ENCODE data around the gene TNFRSF25.

TNFRSF25 gene

GRCh38 chr1:6435547-6435946, 30.4 kb downstream of the TNFRSF25 start:
- no peak for DNase-seq
- Histone ChIP-seq H3K4me3 (ENCODE audit: low read depth in 1 of 2, low read length in 2 of 2) (no peak overlapping the region), H3K27me3 (ENCODE audit: insufficient read depth, low read length, poor library complexity) (peaks cover 18% of the 10 kb centered on the region), H3K79me2 (ENCODE audit: insufficient read depth, low read length) (no peaks in the 10 kb centered on the region), H3K36me3 (ENCODE audit: insufficient read depth, low read length) (no peaks in the 10 kb centered on the region), H3K4me1 (ENCODE audit: insufficient read depth, low read length) (no peaks in the 10 kb centered on the region), H2AFZ (ENCODE audit: low read depth, low read length) (no peak overlapping the region), H4K20me1 (ENCODE audit: insufficient read depth, low read length) (peaks cover 7% of the 10 kb centered on the region; the same call in 1 of the 2 replicates), H3K9me3 (ENCODE audit: insufficient read depth, low read length, severe bottlenecking) (no peaks in the 10 kb centered on the region), H3K27ac (ENCODE audit: low read length) (no peak overlapping the region), H3K9ac (ENCODE audit: low read depth, low read length) (no peak overlapping the region), H3K4me2 (ENCODE audit: insufficient read depth, low read length) (no peak overlapping the region)
- no peak for ATAC-seq (ENCODE audit: insufficient read depth, low read depth)
- no peak for TF ChIP-seq EZH2 (IDR thresholded peaks at IDR 0.05; ENCODE audit: borderline replicate concordance, low read depth, low read length, severe bottlenecking)
- TF ChIP-seq CTCF (IDR thresholded peaks at IDR 0.05; ENCODE audit: borderline replicate concordance, extremely low read depth, low read length, poor library complexity, severe bottlenecking), result no peak

- H3K9ac ChIP-seq (ENCODE audit: low read depth, low read length), result no peak overlapping the region
- no peak for ATAC-seq (ENCODE audit: insufficient read depth, low read depth)
- no peak for DNase-seq
- H3K79me2 ChIP-seq (ENCODE audit: insufficient read depth, low read length), result no peaks in the 10 kb centered on the region
- H3K27me3 ChIP-seq (ENCODE audit: insufficient read depth, low read length, poor library complexity), result peaks cover 18% of the 10 kb centered on the region
- no peak overlapping the region for H3K4me2 ChIP-seq (ENCODE audit: insufficient read depth, low read length)
- no peak overlapping the region for H3K27ac ChIP-seq (ENCODE audit: low read length)
- no peak overlapping the region for H3K4me3 ChIP-seq (ENCODE audit: low read depth in 1 of 2, low read length in 2 of 2)
- H2AFZ ChIP-seq (ENCODE audit: low read depth, low read length), result no peak overlapping the region
- H4K20me1 ChIP-seq (ENCODE audit: insufficient read depth, low read length), result peaks cover 7% of the 10 kb centered on the region; the same call in 1 of the 2 replicates
- TF ChIP-seq CTCF (IDR thresholded peaks at IDR 0.05; ENCODE audit: borderline replicate concordance, extremely low read depth, low read length, poor library complexity, severe bottlenecking) (no peak), EZH2 (IDR thresholded peaks at IDR 0.05; ENCODE audit: borderline replicate concordance, low read depth, low read length, severe bottlenecking) (no peak)
- H3K4me1 ChIP-seq (ENCODE audit: insufficient read depth, low read length), result no peaks in the 10 kb centered on the region
- no peaks in the 10 kb centered on the region for H3K36me3 ChIP-seq (ENCODE audit: insufficient read depth, low read length)
- no peaks in the 10 kb centered on the region for H3K9me3 ChIP-seq (ENCODE audit: insufficient read depth, low read length, severe bottlenecking)
These were observed 30.8 kb downstream of the TNFRSF25 start for GRCh38 chr1:6435129-6435528.

- Histone ChIP-seq H2AFZ (ENCODE audit: low read depth, low read length) (no peak overlapping the region), H3K36me3 (ENCODE audit: insufficient read depth, low read length) (no peaks in the 10 kb centered on the region), H3K79me2 (ENCODE audit: insufficient read depth, low read length) (no peaks in the 10 kb centered on the region), H3K4me2 (ENCODE audit: insufficient read depth, low read length) (no peak overlapping the region), H3K4me1 (ENCODE audit: insufficient read depth, low read length) (no peaks in the 10 kb centered on the region), H3K9ac (ENCODE audit: low read depth, low read length) (no peak overlapping the region), H3K9me3 (ENCODE audit: insufficient read depth, low read length, severe bottlenecking) (no peaks in the 10 kb centered on the region), H3K27me3 (ENCODE audit: insufficient read depth, low read length, poor library complexity) (peaks cover 18% of the 10 kb centered on the region), H3K4me3 (ENCODE audit: low read depth in 1 of 2, low read length in 2 of 2) (no peak overlapping the region), H4K20me1 (ENCODE audit: insufficient read depth, low read length) (peaks cover 7% of the 10 kb centered on the region; the same call in 1 of the 2 replicates), H3K27ac (ENCODE audit: low read length) (no peak overlapping the region)
- ATAC-seq (ENCODE audit: insufficient read depth, low read depth), result no peak
- DNase-seq, result no peak
- TF ChIP-seq CTCF (IDR thresholded peaks at IDR 0.05; ENCODE audit: borderline replicate concordance, extremely low read depth, low read length, poor library complexity, severe bottlenecking), result no peak
- TF ChIP-seq EZH2 (IDR thresholded peaks at IDR 0.05; ENCODE audit: borderline replicate concordance, low read depth, low read length, severe bottlenecking), result no peak
These were observed 31.8 kb downstream of the TNFRSF25 start for GRCh38 chr1:6434186-6434585.

Data from DND-41 (cell line).